K562 (cell line): ENCODE measurements around the gene RPL27. TPM values are rescaled to one million over a fixed set of nuclear protein-coding genes. Genes with fewer than 3 reads are reported as not detected.

Experiments
- BCOR ChIP-seq: fragments of 450-650 bp; IDR thresholded peaks from 2 replicates; pipeline ENCODE4 v1.6.1; 2016
- CXXC5 ChIP-seq: fragments of 250-450 bp; sonication (Bioruptor Pico); IDR thresholded peaks from 2 replicates; pipeline ENCODE4 v1.8.0; 2022; ENCODE audit warnings: inconsistent platforms, mild to moderate bottlenecking, moderate library complexity
- FOXP4 ChIP-seq: sonication (generic); formaldehyde crosslinking; IDR thresholded peaks from 2 replicates; pipeline ENCODE4 v1.8.0; 2022; ENCODE audit warnings: mild to moderate bottlenecking, missing genetic modification reagents, borderline replicate concordance
- HOMEZ ChIP-seq: fragments of 250-450 bp; sonication (Bioruptor Pico); IDR thresholded peaks from 2 replicates; pipeline ENCODE4 v1.4.0; 2020; ENCODE audit warnings: mild to moderate bottlenecking, moderate library complexity
- KDM5B ChIP-seq: fragments of 200-600 bp; sonication (generic); IDR thresholded peaks from 2 replicates; pipeline ENCODE4 v1.6.1; 2012; ENCODE audit warnings: low read depth, mild to moderate bottlenecking, moderate library complexity, low read length, control low read depth, inconsistent platforms; ENCODE audit not compliant: insufficient replicate concordance
- LARP7 ChIP-seq: fragments of 450-650 bp; IDR thresholded peaks from 2 replicates; pipeline ENCODE4 v1.6.1; 2016
- PHF20 ChIP-seq: fragments of 450-650 bp; IDR thresholded peaks from 2 replicates; pipeline ENCODE4 v1.6.1; 2018; ENCODE audit not compliant: partially characterized antibody
- ZBTB2 ChIP-seq: fragments of 450-650 bp; IDR thresholded peaks from 2 replicates; pipeline ENCODE4 v1.6.1; 2016; ENCODE audit warnings: antibody characterized with exemption
- ZNF407 ChIP-seq: fragments of 450-650 bp; IDR thresholded peaks from 2 replicates; pipeline ENCODE4 v1.6.1; 2016; ENCODE audit warnings: low read depth
- ZNF589 ChIP-seq: fragments of 200-800 bp; sonication (Bioruptor generic); IDR thresholded peaks from 2 replicates; pipeline ENCODE4 v1.6.1; 2016; ENCODE audit warnings: low read depth, missing genetic modification characterization, missing compliant biosample characterization
- polyA plus RNA-seq, 8 experiments: library from polyadenylated mRNA; depleted of rRNA in 4 of 8; stranded (reverse) in 5 of 8; unstranded in 3 of 8; fragments of >200 nt; fragmentation: Nextera tagmentation in 2 of 8; fragmentation: Illumina TruSeq in 1 of 8; extraction: Ambion mirVana in 2 of 8; extraction: Trizol in 1 of 8; gene quantifications; 2 replicates each; pipeline versions ENCODE4 v1.2.1 to v1.2.3, GENCODE V29; 2011 to 2014; ENCODE audit warnings: inconsistent platforms in 1 of 8, missing spikeins in 1 of 8
- total RNA-seq, 7 experiments: library from RNA; depleted of rRNA in 6 of 7; stranded (reverse); fragments of >200 nt in 6 of 7; fragmentation: Illumina TruSeq in 2 of 7; extraction: Trizol in 2 of 7; gene quantifications; 2 replicates each; pipeline versions ENCODE4 v1.2.1 to v1.2.3, GENCODE V29; 2011 to 2021; ENCODE audit warnings: low replicate concordance in 1 of 7

The RPL27 gene
- total and polyA plus RNA-seq, 9 of the 15 experiments (the other 6 are each of a cell fraction or from before 2014, with no cell fraction given): 1,539 to 6,155 (median 3,710) TPM

GRCh38 chr17:42964161-42964932, 33.9 kb upstream of the RPL27 start, which contains the start of gene AARSD1 (continued):
- peak; percentile 84; the same call in 1 of the 2 replicates for TF ChIP-seq BCOR
- peak; percentile 83 for TF ChIP-seq CXXC5
- no peak for TF ChIP-seq FOXP4 (CRISPR knock-in tag)
- peak; percentile 94 for TF ChIP-seq ZNF407
- no peak for TF ChIP-seq LARP7
- peak; percentile 80 for TF ChIP-seq KDM5B
- TF ChIP-seq ZBTB2: peak; percentile 96
- peak; percentile 46; the same call in 1 of the 2 replicates for TF ChIP-seq ZNF589 (CRISPR knock-in tag)
- TF ChIP-seq HOMEZ: no peak
- peak; percentile 86 for TF ChIP-seq PHF20
